ENCODE data around the gene GLCCI1.
"Not testable (repeated sequence)": the region's sequence is repeated elsewhere in the genome, so short reads cannot be mapped to it uniquely, and the experiment has no call there.

GLCCI1 gene

DNA sequence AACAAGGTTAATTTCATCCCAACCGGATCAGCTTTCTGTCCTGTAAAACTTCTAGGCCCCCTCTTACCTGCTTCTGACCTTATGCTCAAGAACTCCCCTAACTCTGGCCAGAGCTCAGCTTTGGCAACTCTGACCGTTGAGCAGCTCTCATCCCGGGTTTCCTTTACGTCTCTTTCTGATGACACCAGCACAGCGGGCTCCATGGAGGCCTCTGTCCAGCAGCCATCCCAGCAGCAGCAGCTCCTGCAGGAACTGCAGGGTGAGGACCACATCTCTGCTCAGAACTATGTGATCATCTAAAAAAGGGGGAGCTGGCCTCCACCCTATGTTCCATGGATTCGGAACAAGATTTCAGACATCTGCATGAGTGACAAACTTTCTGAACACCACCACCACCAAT lies 117.6 kb downstream of the GLCCI1 start:
- no peaks in the 10 kb centered on the region for H3K9me3 ChIP-seq (ENCODE audit: severe bottlenecking)
- no peaks in the 10 kb centered on the region for H3K4me1 ChIP-seq (ENCODE audit: insufficient read depth, poor library complexity, severe bottlenecking)
- ATAC-seq (ENCODE audit: low read depth), result no peak
- no peak overlapping the region for H3K27ac ChIP-seq (ENCODE audit: poor library complexity, severe bottlenecking)
- no peaks in the 10 kb centered on the region for H3K36me3 ChIP-seq (ENCODE audit: low read depth)
- TF ChIP-seq, protein P1, sequence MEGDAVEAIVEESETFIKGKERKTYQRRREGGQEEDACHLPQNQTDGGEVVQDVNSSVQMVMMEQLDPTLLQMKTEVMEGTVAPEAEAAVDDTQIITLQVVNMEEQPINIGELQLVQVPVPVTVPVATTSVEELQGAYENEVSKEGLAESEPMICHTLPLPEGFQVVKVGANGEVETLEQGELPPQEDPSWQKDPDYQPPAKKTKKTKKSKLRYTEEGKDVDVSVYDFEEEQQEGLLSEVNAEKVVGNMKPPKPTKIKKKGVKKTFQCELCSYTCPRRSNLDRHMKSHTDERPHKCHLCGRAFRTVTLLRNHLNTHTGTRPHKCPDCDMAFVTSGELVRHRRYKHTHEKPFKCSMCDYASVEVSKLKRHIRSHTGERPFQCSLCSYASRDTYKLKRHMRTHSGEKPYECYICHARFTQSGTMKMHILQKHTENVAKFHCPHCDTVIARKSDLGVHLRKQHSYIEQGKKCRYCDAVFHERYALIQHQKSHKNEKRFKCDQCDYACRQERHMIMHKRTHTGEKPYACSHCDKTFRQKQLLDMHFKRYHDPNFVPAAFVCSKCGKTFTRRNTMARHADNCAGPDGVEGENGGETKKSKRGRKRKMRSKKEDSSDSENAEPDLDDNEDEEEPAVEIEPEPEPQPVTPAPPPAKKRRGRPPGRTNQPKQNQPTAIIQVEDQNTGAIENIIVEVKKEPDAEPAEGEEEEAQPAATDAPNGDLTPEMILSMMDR (IDR thresholded peaks at IDR 0.05; ENCODE audit: poor library complexity, severe bottlenecking), result no peak
- H3K27me3 ChIP-seq (ENCODE audit: insufficient read depth, poor library complexity, severe bottlenecking), result no peaks in the 10 kb centered on the region
- no peak overlapping the region for H3K4me3 ChIP-seq (ENCODE audit: severe bottlenecking)
- no peak for DNase-seq (ENCODE audit: low spot score)

DNA sequence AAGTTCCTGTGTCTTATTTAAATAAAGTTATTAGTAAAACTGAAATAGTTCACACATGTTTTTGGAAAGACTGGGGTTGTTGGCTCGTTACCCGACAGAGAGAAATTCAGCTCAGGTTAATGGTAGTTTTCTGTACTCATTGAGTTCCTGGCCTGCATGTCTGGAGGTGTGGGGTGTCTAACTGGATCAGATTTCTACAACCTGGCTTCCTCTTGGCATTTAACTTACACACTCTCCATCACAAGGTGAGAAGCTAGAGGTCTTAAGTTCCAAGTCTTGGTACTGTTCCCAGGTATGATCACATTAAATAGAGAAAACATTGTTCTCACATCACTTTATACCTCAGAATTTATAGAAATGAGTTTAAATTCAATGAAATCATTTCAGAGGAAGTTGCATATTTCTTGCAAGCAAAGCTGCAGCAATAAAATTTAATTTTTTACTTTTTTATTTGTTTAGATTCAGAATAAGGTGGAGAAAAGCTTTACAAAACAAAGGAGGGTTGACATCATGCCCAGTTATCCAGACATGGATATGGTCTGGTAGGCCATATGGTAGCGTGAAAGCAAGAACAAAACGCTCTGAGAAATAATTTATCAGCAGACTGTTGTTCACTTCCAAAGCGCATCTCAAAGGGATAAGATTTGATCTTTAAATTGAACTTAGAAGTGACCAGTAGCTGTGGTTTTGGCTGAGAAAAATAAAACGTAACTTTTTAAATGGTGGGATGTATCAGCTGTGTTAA lies 120.6 kb downstream of the GLCCI1 start:
- Histone ChIP-seq H3K27me3 (ENCODE audit: insufficient read depth, poor library complexity, severe bottlenecking) (no peaks in the 10 kb centered on the region), H3K9me3 (ENCODE audit: severe bottlenecking) (no peaks in the 10 kb centered on the region), H3K4me1 (ENCODE audit: insufficient read depth, poor library complexity, severe bottlenecking) (no peaks in the 10 kb centered on the region), H3K4me3 (ENCODE audit: severe bottlenecking) (no peak overlapping the region), H3K27ac (ENCODE audit: poor library complexity, severe bottlenecking) (no peak overlapping the region), H3K36me3 (ENCODE audit: low read depth) (no peaks in the 10 kb centered on the region)
- ATAC-seq (ENCODE audit: low read depth), result no peak
- no peak for DNase-seq (ENCODE audit: low spot score)
- TF ChIP-seq, protein P1 (IDR thresholded peaks at IDR 0.05; ENCODE audit: poor library complexity, severe bottlenecking), result no peak

DNA sequence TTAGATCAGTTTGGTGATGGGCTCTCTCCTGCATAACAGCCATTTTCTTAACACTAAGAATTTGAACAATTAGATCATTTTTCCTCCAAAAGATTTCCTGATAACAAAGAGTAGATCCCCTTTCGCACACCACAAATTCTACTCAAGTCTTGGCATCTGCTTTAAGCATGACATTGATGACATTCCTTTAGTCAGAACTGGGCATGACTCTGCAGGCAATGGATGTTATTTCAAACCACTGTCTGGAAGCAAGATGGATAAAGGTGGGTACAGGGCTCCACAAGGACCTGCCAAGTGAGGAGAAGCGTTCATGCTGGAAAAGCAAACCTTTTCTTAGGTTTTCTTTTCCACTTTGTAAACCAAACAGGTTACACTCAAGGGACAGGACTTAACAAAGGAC lies 123.5 kb downstream of the GLCCI1 start:
- TF ChIP-seq, protein P1 (IDR thresholded peaks at IDR 0.05; ENCODE audit: poor library complexity, severe bottlenecking), result no peak
- peak; percentile 66; the same call in 2 of the 3 replicates for ATAC-seq (ENCODE audit: low read depth)

DNA sequence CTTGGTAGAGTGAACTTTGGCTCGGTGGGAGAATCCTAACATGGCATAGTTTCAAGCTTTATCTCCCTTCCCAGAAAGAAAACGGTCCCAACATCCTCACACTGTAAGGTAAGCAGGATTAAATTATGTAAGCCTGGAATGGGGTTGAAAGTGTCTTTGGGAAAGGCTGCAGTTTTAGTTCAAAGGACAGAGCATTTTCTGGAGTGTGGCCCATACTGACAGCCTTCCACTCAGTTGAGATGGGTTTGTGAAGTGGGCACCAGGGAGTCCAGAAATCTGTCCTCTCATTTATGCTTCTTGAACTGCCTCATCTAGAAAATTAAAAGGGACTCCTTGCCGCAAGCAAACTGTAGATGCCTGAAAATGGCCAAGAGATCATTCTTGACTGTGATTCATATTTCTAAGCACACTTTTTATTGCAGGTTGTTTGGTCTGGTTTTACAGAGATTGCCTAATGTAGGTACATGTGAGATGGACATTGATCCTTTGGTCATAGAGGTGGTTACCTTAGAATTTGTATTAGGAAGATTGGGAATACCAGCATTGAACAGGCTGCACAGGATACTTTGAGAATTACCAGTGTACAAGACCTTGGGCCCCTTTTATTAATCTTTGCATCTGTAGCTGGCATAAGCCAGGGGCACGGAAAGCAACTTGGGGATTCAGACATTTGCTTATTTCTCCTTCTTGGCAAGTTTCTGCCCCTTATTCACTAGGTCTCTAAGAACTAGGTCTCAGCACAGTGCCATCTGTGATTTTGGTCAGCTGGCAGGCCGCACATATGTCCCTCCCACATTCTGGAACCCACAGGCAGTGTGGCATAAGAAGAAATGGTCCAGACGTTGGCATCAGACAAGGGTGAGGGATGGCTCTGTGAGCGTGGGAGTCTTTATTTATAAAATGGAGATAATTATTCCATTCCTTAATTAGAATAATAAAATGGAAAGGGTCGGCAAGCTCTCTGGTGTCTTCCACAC lies 125.9 kb downstream of the GLCCI1 start:
- H3K27me3 ChIP-seq (ENCODE audit: insufficient read depth, poor library complexity, severe bottlenecking), result no peaks in the 10 kb centered on the region
- no peaks in the 10 kb centered on the region for H3K36me3 ChIP-seq (ENCODE audit: low read depth)
- ATAC-seq (ENCODE audit: low read depth) (no peak), DNase-seq (ENCODE audit: low spot score) (no peak)
- no peak overlapping the region for H3K27ac ChIP-seq (ENCODE audit: poor library complexity, severe bottlenecking)
- no peaks in the 10 kb centered on the region for H3K4me1 ChIP-seq (ENCODE audit: insufficient read depth, poor library complexity, severe bottlenecking)
- H3K4me3 ChIP-seq (ENCODE audit: severe bottlenecking), result no peak overlapping the region
- TF ChIP-seq, protein P1 (IDR thresholded peaks at IDR 0.05; ENCODE audit: poor library complexity, severe bottlenecking), result no peak
- H3K9me3 ChIP-seq (ENCODE audit: severe bottlenecking), result no peaks in the 10 kb centered on the region

More for the DNA sequence above, 123.5 kb downstream of the GLCCI1 start:
- H3K4me1 ChIP-seq (ENCODE audit: insufficient read depth, poor library complexity, severe bottlenecking), result no peaks in the 10 kb centered on the region
- no peaks in the 10 kb centered on the region for H3K36me3 ChIP-seq (ENCODE audit: low read depth)
- DNase-seq (ENCODE audit: low spot score), result no peak
- no peak overlapping the region for H3K27ac ChIP-seq (ENCODE audit: poor library complexity, severe bottlenecking)
- H3K27me3 ChIP-seq (ENCODE audit: insufficient read depth, poor library complexity, severe bottlenecking), result no peaks in the 10 kb centered on the region
- no peaks in the 10 kb centered on the region for H3K9me3 ChIP-seq (ENCODE audit: severe bottlenecking)
- H3K4me3 ChIP-seq (ENCODE audit: severe bottlenecking), result no peak overlapping the region

DNA sequence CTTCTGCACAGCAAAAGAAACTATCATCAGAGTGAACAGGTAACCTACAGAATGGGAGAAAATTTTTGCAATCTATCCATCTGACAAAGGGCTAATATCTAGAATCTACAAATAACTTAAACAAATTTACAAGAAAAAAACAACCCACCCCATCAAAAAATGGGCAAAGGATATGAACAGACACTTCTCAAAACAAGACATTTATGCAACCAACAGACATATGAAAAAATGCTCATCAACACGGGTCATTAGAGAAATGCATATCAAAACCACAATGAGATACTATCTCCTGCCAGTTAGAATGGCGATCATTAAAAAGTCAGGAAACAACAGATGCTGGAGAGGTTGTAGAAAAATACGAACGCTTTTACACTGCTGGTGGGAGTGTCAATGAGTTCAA lies 132.7 kb downstream of the GLCCI1 start:
- not testable (repeated sequence) for H3K9me3 ChIP-seq (ENCODE audit: severe bottlenecking); ATAC-seq (ENCODE audit: low read depth); DNase-seq (ENCODE audit: low spot score); H3K4me1 ChIP-seq (ENCODE audit: insufficient read depth, poor library complexity, severe bottlenecking); H3K27ac ChIP-seq (ENCODE audit: poor library complexity, severe bottlenecking); H3K36me3 ChIP-seq (ENCODE audit: low read depth); H3K4me3 ChIP-seq (ENCODE audit: severe bottlenecking); H3K27me3 ChIP-seq (ENCODE audit: insufficient read depth, poor library complexity, severe bottlenecking)
